ENCODE results near the gene SPATS1. TPM values are rescaled to one million over a fixed set of nuclear protein-coding genes. Genes with fewer than 3 reads are reported as not detected.
A peak's percentile ranks its signal among the peaks of the same experiment; 100 is the strongest.

SPATS1 gene
- total and polyA plus RNA-seq, 10 donors = not detected

DNA sequence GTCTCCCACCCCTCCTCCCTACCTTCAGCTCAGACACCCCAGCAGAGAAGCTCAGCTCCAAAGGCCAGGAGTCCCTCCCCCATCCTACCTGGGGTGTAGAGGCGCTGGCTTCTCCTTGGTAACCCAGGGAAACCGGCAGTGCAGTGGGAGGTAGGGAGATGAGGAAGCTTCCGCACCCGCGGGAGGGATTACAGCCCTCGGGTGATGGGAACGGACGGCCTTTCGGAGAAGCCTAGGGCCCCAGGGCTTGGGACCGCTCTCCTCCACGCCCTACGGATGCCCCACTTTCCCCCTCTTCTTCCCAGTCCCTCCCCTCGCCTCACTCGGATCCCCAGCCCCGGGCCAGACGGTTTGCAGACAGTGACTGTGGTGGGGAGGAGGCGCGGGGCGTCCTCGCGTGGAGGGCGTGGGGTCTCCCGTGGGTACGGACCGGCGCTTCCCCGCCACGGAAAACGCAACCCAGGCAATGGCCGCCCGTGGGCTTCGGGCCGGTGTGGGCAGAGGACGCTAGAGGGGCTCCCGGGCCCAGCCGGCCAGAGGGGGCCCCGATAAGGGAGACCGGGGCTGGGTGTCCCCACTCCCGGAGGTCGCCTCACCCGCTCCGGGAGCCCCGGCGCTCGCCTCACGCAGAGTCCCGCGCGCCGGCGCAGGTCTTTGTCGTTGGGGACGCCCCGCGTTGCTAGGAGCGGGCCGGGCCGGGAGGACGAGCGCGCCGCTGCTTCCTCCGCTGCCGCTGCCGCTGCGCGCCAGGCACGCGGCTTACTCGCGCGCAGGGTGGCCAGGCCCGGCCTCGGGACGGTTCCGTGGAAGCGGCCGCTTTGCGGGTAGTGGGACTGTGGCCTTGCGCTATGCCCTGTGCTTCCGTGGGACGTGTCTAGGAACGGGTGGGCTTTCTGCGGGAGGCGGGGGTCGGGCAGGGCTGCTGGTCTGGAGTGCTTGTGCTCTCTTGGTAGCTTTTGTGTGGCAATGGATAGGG, 45.1 kb upstream of the SPATS1 start:
- Histone ChIP-seq H3K9me3 (no peaks in the 10 kb centered on the region), H3K36me3 (peaks cover 0 to 32% (median 23%) of the 10 kb centered on the region in 6 donors), H3K27ac (no peak overlapping the region), H3K4me1 (peaks cover 10 to 20% (median 14%) of the 10 kb centered on the region in 6 donors), H3K4me3 (peak overlapping the region in 7 of 8 donors; percentile 22 to 69 (median 42)), H3K27me3 (replicated peaks in 1 of 7) (peaks cover 4 to 61% (median 37%) of the 10 kb centered on the region in 7 donors)
- intact Hi-C loops (cut with DNase I; ENCODE audit: low total_unique reads) = no loop called here
- WGBS, 5 donors = 1 to 4% (median 2%) methylated on average over 17 to 86 of the region's 86 CpGs
- DNase-seq = peak; percentile 85
- TF ChIP-seq POLR2AphosphoS5 (IDR thresholded peaks at IDR 0.05) = peak in 2 of 3 donors; percentile 63 to 72
- no peak for TF ChIP-seq POLR2A (IDR thresholded peaks at IDR 0.05)

DNA sequence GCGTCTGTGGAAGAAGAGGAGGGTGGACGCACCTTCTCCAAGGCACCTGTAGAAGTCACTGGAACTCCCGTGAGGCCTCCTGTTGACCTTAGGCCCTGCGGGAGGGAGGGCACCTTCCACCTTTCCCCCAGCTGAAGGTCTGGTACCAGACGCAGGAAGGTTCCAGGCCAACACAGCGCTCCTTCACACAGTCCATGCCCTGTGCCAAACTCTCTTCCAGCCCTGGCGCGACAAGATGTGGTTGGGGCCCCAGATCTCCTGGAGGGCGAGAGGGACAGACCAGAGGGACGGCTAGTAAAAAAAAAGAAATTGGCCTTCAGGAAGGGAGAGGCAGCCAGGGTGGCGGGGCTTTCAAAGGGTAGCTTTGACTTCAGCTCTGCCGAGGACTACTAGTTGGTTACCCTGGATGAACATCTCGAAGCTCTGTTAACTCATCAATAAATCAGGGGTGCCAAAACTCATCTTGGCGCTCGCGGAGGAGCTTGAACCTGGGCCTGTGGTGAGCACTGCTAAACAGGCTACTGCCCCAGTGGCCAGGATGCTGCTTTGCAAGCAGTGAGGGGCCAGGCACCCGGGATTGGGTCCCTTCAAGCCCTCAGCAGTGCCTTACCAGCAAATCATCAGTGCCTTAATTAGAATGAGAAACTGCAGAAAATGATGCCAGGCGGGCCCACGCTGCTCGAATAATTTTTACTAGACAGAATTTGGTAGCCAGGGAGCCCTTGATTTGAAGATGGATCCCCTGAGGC, 44.2 kb upstream of the SPATS1 start:
- Histone ChIP-seq H3K4me1 (peaks cover 10 to 20% (median 14%) of the 10 kb centered on the region in 6 donors), H3K36me3 (peaks cover 0 to 40% (median 31%) of the 10 kb centered on the region in 6 donors), H3K27me3 (replicated peaks in 1 of 7) (peaks cover 4 to 52% (median 37%) of the 10 kb centered on the region in 7 donors), H3K4me3 (peak overlapping the region in 3 of 8 donors; percentile 42 to 69 (median 54)), H3K9me3 (no peaks in the 10 kb centered on the region), H3K27ac (no peak overlapping the region)
- 52 to 59% (median 54%) methylated on average over 19 to 20 of the region's 20 CpGs for WGBS, 5 donors
- DNase-seq = peak; percentile 58
- intact Hi-C loops (cut with DNase I; ENCODE audit: low total_unique reads) = no loop called here
- TF ChIP-seq POLR2A (IDR thresholded peaks at IDR 0.05) (no peak), POLR2AphosphoS5 (IDR thresholded peaks at IDR 0.05) (no peak)
- TF ChIP-seq, protein P1, sequence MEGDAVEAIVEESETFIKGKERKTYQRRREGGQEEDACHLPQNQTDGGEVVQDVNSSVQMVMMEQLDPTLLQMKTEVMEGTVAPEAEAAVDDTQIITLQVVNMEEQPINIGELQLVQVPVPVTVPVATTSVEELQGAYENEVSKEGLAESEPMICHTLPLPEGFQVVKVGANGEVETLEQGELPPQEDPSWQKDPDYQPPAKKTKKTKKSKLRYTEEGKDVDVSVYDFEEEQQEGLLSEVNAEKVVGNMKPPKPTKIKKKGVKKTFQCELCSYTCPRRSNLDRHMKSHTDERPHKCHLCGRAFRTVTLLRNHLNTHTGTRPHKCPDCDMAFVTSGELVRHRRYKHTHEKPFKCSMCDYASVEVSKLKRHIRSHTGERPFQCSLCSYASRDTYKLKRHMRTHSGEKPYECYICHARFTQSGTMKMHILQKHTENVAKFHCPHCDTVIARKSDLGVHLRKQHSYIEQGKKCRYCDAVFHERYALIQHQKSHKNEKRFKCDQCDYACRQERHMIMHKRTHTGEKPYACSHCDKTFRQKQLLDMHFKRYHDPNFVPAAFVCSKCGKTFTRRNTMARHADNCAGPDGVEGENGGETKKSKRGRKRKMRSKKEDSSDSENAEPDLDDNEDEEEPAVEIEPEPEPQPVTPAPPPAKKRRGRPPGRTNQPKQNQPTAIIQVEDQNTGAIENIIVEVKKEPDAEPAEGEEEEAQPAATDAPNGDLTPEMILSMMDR (IDR thresholded peaks at IDR 0.05 in 8 of 11, conservative IDR thresholded peaks at IDR 0.05 in 3 of 11) = no peak

DNA sequence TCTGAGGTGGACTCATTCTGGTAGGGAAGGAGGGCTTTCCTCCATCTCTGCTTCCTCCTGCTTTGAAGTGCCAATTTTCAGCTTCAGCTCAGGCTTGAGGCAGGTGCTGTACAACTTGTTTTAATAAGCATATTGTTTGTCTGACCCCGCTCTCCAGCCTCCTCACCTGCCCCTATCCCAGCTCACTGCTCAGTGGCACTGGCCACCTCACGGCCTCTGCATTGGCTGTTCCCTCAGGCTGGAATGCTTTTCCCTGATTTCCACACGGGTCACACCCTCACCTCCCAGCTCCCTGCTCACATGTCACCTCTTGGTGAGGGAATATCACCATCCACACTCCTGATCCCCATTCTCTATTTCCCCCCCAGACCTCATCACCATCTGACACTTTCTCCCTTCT, 43.6 kb upstream of the SPATS1 start:
- no peak for TF ChIP-seq POLR2AphosphoS5 (IDR thresholded peaks at IDR 0.05)
- TF ChIP-seq, protein P1 (IDR thresholded peaks at IDR 0.05 in 8 of 11, conservative IDR thresholded peaks at IDR 0.05 in 3 of 11) = no peak
- no peak for TF ChIP-seq POLR2A (IDR thresholded peaks at IDR 0.05)
- Histone ChIP-seq H3K27me3 (replicated peaks in 1 of 7) (peaks cover 4 to 46% (median 34%) of the 10 kb centered on the region in 7 donors), H3K9me3 (no peaks in the 10 kb centered on the region), H3K27ac (no peak overlapping the region), H3K4me1 (peaks cover 10 to 20% (median 14%) of the 10 kb centered on the region in 6 donors), H3K36me3 (peaks cover 0 to 47% (median 38%) of the 10 kb centered on the region in 6 donors), H3K4me3 (no peak overlapping the region)
- no peak for DNase-seq
- intact Hi-C loops (cut with DNase I; ENCODE audit: low total_unique reads) = no loop called here
- WGBS, 5 donors = 84 to 96% (median 91%) methylated on average over 3 of the region's 3 CpGs

DNA sequence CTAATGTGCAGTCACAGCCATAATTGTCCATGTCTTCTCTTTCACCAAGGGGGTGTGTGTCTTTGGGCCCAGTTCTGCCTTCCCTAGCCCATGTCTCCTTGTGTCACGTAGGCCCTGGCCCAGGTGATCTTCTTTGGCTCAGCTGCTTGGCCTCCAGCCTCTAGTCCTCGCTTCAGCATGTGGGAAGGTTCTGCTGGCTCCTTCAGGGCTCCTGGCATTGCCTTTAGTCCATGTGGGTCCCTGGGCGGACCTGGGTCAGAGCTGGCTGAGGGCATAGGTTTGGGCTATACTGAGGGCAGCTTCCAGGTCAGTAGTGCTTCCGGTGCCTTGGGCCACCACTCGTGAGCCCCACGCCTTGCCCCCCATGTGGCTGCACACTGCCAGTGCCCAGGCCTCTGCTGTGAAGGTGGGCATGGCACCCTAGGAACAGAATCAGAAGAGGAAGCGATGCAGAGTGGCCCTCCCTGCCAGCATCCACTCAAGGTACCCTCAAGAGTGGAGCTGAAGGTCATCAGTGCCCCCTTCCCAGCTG, 42.1 kb upstream of the SPATS1 start:
- no peak for DNase-seq
- intact Hi-C loops (cut with DNase I; ENCODE audit: low total_unique reads) = no loop called here
- no peak overlapping the region for H3K4me3 ChIP-seq
- no peaks in the 10 kb centered on the region for H3K9me3 ChIP-seq
- H3K27ac ChIP-seq = no peak overlapping the region
- H3K4me1 ChIP-seq = peaks cover 10 to 20% (median 14%) of the 10 kb centered on the region in 6 donors
- H3K27me3 ChIP-seq (replicated peaks in 1 of 7) = peaks cover 4 to 32% (median 27%) of the 10 kb centered on the region in 7 donors
- peaks cover 0 to 62% (median 52%) of the 10 kb centered on the region in 6 donors for H3K36me3 ChIP-seq
- 78 to 89% (median 86%) methylated on average over 7 of the region's 7 CpGs for WGBS, 5 donors
- TF ChIP-seq POLR2AphosphoS5 (IDR thresholded peaks at IDR 0.05) (peak in 1 of 3 donors; percentile 16), POLR2A (IDR thresholded peaks at IDR 0.05) (no peak)
- TF ChIP-seq, protein P1 (IDR thresholded peaks at IDR 0.05 in 8 of 11, conservative IDR thresholded peaks at IDR 0.05 in 3 of 11) = no peak
